ENCODE measurements around the gene MUC20. TPM values are rescaled to one million over a fixed set of nuclear protein-coding genes. Genes with fewer than 3 reads are reported as not detected.
"Not testable (repeated sequence)": the region's sequence is repeated elsewhere in the genome, so short reads cannot be mapped to it uniquely, and the experiment has no call there.

MUC20 gene
- total RNA-seq, 1 experiment from 2014 or later, result 1.6 TPM

DNA sequence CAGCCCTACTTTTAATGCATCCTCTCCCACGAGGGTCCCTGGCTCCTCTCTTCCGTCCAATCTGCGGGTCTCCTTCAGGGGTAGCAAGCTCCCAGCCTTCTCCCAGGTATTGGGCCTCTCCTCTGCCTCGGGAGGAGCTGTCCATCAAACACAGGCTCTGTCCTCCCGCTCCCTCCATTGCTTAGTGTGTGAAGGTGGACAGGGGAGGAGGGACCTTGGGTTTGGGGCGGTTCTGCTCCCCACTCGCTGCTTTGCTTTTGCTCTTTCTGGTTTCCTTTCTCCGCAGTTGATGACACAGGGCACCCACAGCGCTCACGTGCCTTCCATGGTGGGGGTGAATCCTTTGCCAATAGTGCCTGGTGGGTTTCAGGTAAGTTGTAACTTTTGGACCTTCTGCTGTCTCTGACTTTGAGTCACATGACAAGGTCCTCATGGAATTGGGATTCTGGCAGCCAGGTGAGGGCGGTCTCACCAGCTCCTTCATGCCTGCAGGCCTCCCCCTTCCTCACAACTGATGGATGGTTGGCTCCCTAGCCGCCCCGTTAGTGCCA, 18.9 kb downstream of the MUC20 start:
- H3K4me3 ChIP-seq (ENCODE audit: low read length), result no peak overlapping the region
- no peaks in the 10 kb centered on the region for H3K36me3 ChIP-seq (ENCODE audit: insufficient read depth, low read length)
- no peak overlapping the region for H3K4me2 ChIP-seq (ENCODE audit: low read depth, low read length, poor library complexity, severe bottlenecking)
- H3K27me3 ChIP-seq (ENCODE audit: low read length), result no peaks in the 10 kb centered on the region
- H3K9ac ChIP-seq (ENCODE audit: low read length), result no peak overlapping the region
- no peak overlapping the region for H2AFZ ChIP-seq (ENCODE audit: low read length)
- no peaks in the 10 kb centered on the region for H4K20me1 ChIP-seq (ENCODE audit: insufficient read depth, low read depth, low read length)
- no peaks in the 10 kb centered on the region for H3K9me2 ChIP-seq (replicated peaks; ENCODE audit: insufficient read depth, low read length)
- DNase-seq, result no peak
- H3K79me2 ChIP-seq (ENCODE audit: low read length), result no peaks in the 10 kb centered on the region
- H3K9me3 ChIP-seq (ENCODE audit: low read length), result no peaks in the 10 kb centered on the region
- no peak overlapping the region for H3K27ac ChIP-seq (ENCODE audit: low read length)
- H3K4me1 ChIP-seq (ENCODE audit: low read length), result no peaks in the 10 kb centered on the region

DNA sequence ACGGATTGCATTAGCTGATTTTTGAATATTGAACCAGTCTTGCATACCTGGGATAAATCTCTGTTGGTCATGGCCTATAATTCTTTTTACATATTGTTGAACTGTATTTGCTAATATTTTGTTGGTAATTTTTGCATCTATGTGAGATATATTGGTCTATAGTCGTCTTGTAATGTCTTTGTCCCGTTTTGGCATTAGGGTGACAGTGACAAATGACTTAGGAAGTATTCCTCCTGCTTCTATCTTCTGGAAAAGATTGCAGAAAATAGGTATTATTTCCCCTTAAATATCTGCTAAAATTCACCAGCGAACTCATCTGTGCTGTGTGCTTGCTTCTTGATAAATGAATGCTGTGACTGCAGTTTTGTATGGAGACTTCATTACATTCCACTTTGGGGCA, 23.7 kb downstream of the MUC20 start:
- H3K9me3 ChIP-seq (ENCODE audit: low read length), result no peaks in the 10 kb centered on the region
- no peak overlapping the region for H3K27ac ChIP-seq (ENCODE audit: low read length)
- no peak overlapping the region for H3K9ac ChIP-seq (ENCODE audit: low read length)
- no peaks in the 10 kb centered on the region for H4K20me1 ChIP-seq (ENCODE audit: insufficient read depth, low read depth, low read length)
- H3K4me3 ChIP-seq (ENCODE audit: low read length), result no peak overlapping the region
- DNase-seq, result no peak
- no peak overlapping the region for H3K4me2 ChIP-seq (ENCODE audit: low read depth, low read length, poor library complexity, severe bottlenecking)
- no peaks in the 10 kb centered on the region for H3K79me2 ChIP-seq (ENCODE audit: low read length)
- H3K9me2 ChIP-seq (replicated peaks; ENCODE audit: insufficient read depth, low read length), result no peaks in the 10 kb centered on the region
- no peaks in the 10 kb centered on the region for H3K27me3 ChIP-seq (ENCODE audit: low read length)
- no peak overlapping the region for H2AFZ ChIP-seq (ENCODE audit: low read length)
- no peaks in the 10 kb centered on the region for H3K4me1 ChIP-seq (ENCODE audit: low read length)
- no peaks in the 10 kb centered on the region for H3K36me3 ChIP-seq (ENCODE audit: insufficient read depth, low read length)

DNA sequence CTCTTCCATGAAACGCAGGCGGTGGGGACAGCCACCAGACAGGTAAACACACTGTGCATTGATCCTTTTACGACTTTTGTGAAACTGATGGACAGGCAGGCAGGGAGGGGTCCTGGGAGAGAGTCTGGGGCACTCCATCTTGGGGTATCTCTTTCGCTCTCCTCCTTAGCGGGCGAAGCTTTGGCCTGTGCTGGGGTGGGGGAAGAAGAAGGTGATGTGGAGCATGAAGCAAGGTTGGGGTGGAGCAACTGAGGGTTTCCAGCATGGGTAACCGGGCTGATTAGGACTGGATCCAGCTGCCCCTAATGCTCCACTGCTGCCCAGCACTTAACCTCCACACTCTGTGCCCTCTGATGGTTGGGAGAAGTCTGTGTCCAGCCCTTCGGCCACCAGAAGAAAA, 25.6 kb downstream of the MUC20 start:
- Histone ChIP-seq H3K4me1 (ENCODE audit: low read length) (no peaks in the 10 kb centered on the region), H3K27ac (ENCODE audit: low read length) (no peak overlapping the region), H3K9ac (ENCODE audit: low read length) (no peak overlapping the region), H2AFZ (ENCODE audit: low read length) (no peak overlapping the region), H3K27me3 (ENCODE audit: low read length) (no peaks in the 10 kb centered on the region), H3K36me3 (ENCODE audit: insufficient read depth, low read length) (no peaks in the 10 kb centered on the region), H3K9me3 (ENCODE audit: low read length) (no peaks in the 10 kb centered on the region), H4K20me1 (ENCODE audit: insufficient read depth, low read depth, low read length) (no peaks in the 10 kb centered on the region), H3K4me2 (ENCODE audit: low read depth, low read length, poor library complexity, severe bottlenecking) (no peak overlapping the region), H3K4me3 (ENCODE audit: low read length) (no peak overlapping the region), H3K9me2 (replicated peaks; ENCODE audit: insufficient read depth, low read length) (no peaks in the 10 kb centered on the region), H3K79me2 (ENCODE audit: low read length) (no peaks in the 10 kb centered on the region)
- no peak for DNase-seq

DNA sequence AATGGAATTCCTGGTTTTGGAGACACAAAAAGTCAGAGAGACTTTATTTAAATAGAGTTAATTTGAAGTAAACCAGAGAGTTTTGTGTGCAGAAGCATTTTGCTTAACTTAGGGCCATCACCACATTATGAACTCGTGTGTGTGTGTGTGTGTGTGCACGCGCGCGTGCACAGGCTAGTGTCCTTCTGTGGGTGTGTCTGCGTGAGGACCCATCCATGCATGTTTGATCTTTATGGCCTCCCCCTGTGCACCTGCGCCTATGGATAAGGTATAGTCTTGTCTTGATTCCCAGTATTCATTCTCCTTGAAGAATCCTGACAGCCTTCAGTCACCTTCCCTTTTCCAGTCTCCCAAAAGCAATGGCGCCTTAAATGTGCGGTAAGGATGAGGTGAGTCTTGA, 26.0 kb downstream of the MUC20 start:
- DNase-seq, result no peak
- no peak overlapping the region for H2AFZ ChIP-seq (ENCODE audit: low read length)
- no peaks in the 10 kb centered on the region for H3K27me3 ChIP-seq (ENCODE audit: low read length)
- H3K4me1 ChIP-seq (ENCODE audit: low read length), result no peaks in the 10 kb centered on the region
- H4K20me1 ChIP-seq (ENCODE audit: insufficient read depth, low read depth, low read length), result no peaks in the 10 kb centered on the region
- no peak overlapping the region for H3K4me2 ChIP-seq (ENCODE audit: low read depth, low read length, poor library complexity, severe bottlenecking)
- H3K27ac ChIP-seq (ENCODE audit: low read length), result no peak overlapping the region
- H3K9me2 ChIP-seq (replicated peaks; ENCODE audit: insufficient read depth, low read length), result no peaks in the 10 kb centered on the region
- no peak overlapping the region for H3K9ac ChIP-seq (ENCODE audit: low read length)
- no peak overlapping the region for H3K4me3 ChIP-seq (ENCODE audit: low read length)
- H3K79me2 ChIP-seq (ENCODE audit: low read length), result no peaks in the 10 kb centered on the region
- H3K36me3 ChIP-seq (ENCODE audit: insufficient read depth, low read length), result no peaks in the 10 kb centered on the region
- no peaks in the 10 kb centered on the region for H3K9me3 ChIP-seq (ENCODE audit: low read length)

DNA sequence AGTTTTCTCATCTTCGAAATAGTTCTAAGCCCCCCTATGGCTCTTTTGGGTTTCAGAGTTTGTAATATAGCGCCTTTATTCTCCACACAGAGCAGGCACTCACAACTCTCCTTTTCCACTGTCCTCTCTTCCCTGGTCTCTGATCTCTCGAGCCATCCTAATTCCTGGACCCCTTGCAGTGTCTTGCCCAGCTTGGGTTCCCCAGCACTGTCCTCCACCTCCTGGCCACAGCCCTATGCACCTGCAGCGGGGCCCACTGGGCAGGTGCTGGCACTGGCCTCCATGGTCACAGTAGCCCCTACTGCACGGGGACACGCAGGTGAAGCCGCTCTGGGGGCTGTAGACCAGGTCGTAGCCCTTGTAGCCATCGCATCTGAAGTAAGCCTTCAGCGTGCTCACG, 27.9 kb downstream of the MUC20 start:
- no peaks in the 10 kb centered on the region for H4K20me1 ChIP-seq (ENCODE audit: insufficient read depth, low read depth, low read length)
- H3K36me3 ChIP-seq (ENCODE audit: insufficient read depth, low read length), result no peaks in the 10 kb centered on the region
- H3K27me3 ChIP-seq (ENCODE audit: low read length), result no peaks in the 10 kb centered on the region
- no peak overlapping the region for H3K27ac ChIP-seq (ENCODE audit: low read length)
- no peak overlapping the region for H3K4me2 ChIP-seq (ENCODE audit: low read depth, low read length, poor library complexity, severe bottlenecking)
- H3K4me1 ChIP-seq (ENCODE audit: low read length), result no peaks in the 10 kb centered on the region
- no peaks in the 10 kb centered on the region for H3K9me3 ChIP-seq (ENCODE audit: low read length)
- no peaks in the 10 kb centered on the region for H3K9me2 ChIP-seq (replicated peaks; ENCODE audit: insufficient read depth, low read length)
- no peak for DNase-seq
- no peak overlapping the region for H2AFZ ChIP-seq (ENCODE audit: low read length)
- no peak overlapping the region for H3K4me3 ChIP-seq (ENCODE audit: low read length)
- no peaks in the 10 kb centered on the region for H3K79me2 ChIP-seq (ENCODE audit: low read length)
- no peak overlapping the region for H3K9ac ChIP-seq (ENCODE audit: low read length)

DNA sequence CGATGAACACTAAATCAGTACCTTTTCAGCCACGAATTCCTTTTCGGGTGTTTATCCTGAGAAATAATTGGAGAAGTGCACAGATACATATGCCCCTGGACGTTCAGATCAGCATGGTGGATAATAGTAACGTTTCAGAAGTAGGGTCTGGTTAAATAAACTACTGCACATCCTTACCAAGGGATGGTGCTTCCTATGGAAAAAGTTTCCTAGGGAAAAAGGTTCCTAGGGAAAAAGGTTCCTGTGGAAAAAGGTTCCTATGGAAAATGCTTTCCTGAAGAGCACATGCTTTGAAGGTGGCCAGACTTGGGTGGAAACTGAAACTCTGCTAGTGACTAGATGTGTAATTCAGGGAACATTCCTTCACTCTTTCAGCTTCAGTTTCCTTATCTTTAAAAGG, 28.3 kb downstream of the MUC20 start:
- H3K4me2 ChIP-seq (ENCODE audit: low read depth, low read length, poor library complexity, severe bottlenecking); H3K9me2 ChIP-seq (replicated peaks; ENCODE audit: insufficient read depth, low read length); H3K27me3 ChIP-seq (ENCODE audit: low read length); H2AFZ ChIP-seq (ENCODE audit: low read length); H3K27ac ChIP-seq (ENCODE audit: low read length); H3K9me3 ChIP-seq (ENCODE audit: low read length); H3K4me1 ChIP-seq (ENCODE audit: low read length); H3K9ac ChIP-seq (ENCODE audit: low read length); H3K36me3 ChIP-seq (ENCODE audit: insufficient read depth, low read length); DNase-seq; H3K79me2 ChIP-seq (ENCODE audit: low read length); H3K4me3 ChIP-seq (ENCODE audit: low read length); H4K20me1 ChIP-seq (ENCODE audit: insufficient read depth, low read depth, low read length): not testable (repeated sequence)

DNA sequence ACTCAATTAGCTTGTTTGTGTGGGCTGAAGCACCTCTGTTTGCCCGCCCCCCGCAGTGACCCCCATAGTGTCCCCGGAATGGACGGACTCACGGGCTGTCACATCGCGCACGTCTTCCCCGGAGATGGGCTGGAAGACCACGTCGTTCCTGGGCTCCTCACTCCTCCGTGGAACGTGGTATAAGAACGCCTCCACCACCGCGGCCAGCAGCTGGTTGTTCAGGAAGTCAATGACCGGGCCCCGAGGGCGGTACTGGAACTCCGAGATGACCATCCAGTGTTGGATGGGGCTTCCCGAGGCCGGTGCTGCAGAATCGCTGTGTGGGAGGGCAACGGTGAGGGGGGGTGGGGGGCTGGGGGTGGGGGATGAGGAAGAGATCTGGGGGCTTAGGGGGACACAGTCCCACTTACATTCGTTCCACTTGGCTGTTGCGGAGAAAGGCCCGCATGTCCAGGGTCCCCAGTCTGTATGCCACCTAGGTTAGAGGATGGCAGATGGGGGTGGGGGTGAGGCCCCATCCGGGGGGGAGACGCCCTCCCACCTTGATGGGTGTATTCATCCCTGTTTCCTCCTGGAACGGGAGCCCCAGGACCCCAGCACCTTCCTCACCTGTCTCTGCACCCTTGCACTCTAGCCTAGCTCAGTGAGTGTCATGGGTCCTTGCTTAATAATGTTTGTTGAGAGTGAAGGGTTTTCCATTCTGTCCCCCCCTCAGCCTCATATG, 30.2 kb downstream of the MUC20 start:
- no peaks in the 10 kb centered on the region for H3K4me1 ChIP-seq (ENCODE audit: low read length)
- no peaks in the 10 kb centered on the region for H3K27me3 ChIP-seq (ENCODE audit: low read length)
- no peak overlapping the region for H3K9ac ChIP-seq (ENCODE audit: low read length)
- H3K79me2 ChIP-seq (ENCODE audit: low read length), result no peaks in the 10 kb centered on the region
- no peak overlapping the region for H3K27ac ChIP-seq (ENCODE audit: low read length)
- no peak overlapping the region for H3K4me2 ChIP-seq (ENCODE audit: low read depth, low read length, poor library complexity, severe bottlenecking)
- no peaks in the 10 kb centered on the region for H3K9me3 ChIP-seq (ENCODE audit: low read length)
- no peaks in the 10 kb centered on the region for H4K20me1 ChIP-seq (ENCODE audit: insufficient read depth, low read depth, low read length)
- no peaks in the 10 kb centered on the region for H3K36me3 ChIP-seq (ENCODE audit: insufficient read depth, low read length)
- DNase-seq, result no peak
- H2AFZ ChIP-seq (ENCODE audit: low read length), result no peak overlapping the region
- no peaks in the 10 kb centered on the region for H3K9me2 ChIP-seq (replicated peaks; ENCODE audit: insufficient read depth, low read length)
- no peak overlapping the region for H3K4me3 ChIP-seq (ENCODE audit: low read length)

DNA sequence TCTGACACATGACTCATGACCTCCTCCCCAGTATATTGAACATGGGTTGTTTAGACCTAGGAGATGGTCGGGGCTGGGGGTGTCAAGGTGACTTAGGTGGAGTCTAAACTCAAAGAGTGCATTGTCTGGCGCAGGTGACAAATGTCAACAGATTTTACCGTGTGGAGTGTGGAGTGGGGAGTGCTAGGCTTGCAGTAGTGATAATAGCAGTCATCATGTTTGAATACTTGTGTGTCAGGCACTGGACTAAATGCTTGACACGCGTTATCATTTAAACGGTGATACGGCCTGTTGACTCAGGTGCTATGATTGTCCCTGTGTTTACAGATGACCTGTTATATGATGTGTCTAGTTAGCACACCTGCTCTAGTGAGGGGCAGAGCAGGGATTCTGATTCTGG, 30.8 kb downstream of the MUC20 start:
- Histone ChIP-seq H3K4me2 (ENCODE audit: low read depth, low read length, poor library complexity, severe bottlenecking) (no peak overlapping the region), H3K79me2 (ENCODE audit: low read length) (no peaks in the 10 kb centered on the region), H3K4me1 (ENCODE audit: low read length) (no peaks in the 10 kb centered on the region), H3K27me3 (ENCODE audit: low read length) (no peaks in the 10 kb centered on the region), H3K36me3 (ENCODE audit: insufficient read depth, low read length) (no peaks in the 10 kb centered on the region), H3K9me3 (ENCODE audit: low read length) (no peaks in the 10 kb centered on the region), H3K9me2 (replicated peaks; ENCODE audit: insufficient read depth, low read length) (no peaks in the 10 kb centered on the region), H3K4me3 (ENCODE audit: low read length) (no peak overlapping the region), H2AFZ (ENCODE audit: low read length) (no peak overlapping the region), H3K9ac (ENCODE audit: low read length) (no peak overlapping the region), H4K20me1 (ENCODE audit: insufficient read depth, low read depth, low read length) (no peaks in the 10 kb centered on the region), H3K27ac (ENCODE audit: low read length) (no peak overlapping the region)
- DNase-seq, result no peak

All from Karpas-422 (cell line).